ENCODE measurements around the gene MYO1D.

MYO1D gene

DNA sequence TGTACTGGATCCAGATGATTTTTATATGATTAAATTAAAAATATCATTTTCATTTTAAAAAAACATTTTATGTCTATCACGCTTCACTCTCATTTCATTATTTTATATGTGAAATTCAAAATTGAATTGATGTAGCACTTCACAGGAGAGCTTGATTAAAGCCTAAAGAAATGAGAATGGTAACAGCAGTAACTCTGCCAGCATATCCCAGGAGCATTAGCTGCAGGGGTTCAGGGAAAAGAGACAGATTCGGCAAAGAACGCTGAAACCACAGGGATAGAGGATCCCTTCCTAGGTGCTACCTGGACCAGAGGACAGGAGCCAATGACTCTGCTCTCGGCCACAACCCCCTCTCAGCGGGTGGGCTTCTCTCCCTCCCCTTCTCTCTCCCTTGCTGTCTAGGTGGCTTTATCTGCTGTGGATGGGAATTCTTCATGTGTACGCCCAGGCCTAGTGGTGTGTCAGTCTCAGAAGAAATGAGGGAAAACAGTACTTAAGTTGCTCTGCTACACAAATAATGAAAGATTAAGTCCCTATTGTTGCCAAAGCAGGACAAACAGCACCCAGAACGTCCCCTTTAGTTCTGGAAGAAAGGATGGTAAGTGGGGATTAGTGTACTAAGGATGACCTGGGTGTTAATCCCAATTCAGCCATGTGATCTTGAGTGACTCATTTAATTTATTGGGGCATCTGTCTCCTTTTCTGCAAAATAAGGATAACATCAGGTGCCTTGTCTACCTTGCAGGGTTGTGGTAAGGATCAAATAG is 266.9 kb downstream of the MYO1D start:
- no peak for DNase-seq

DNA sequence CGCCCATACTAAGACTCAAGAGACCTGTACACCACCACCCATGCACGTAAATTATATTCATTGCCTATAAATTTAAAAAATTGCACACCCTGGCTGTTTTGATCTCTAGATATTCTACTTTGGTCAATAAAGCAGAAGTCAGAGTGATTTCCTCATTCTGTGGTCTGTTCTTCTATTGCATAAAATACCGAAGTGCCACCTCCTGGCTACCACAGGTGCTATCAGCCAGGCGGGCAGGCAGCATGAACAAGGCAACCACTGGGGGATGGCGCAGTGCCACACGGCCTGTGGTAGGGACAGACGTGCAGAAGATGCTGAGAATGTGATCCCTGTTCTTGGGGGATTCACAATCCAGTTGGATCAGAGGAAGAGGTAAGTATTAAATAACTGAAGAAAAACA is 267.8 kb downstream of the MYO1D start:
- DNase-seq, result peak; percentile 70 to 72

DNA sequence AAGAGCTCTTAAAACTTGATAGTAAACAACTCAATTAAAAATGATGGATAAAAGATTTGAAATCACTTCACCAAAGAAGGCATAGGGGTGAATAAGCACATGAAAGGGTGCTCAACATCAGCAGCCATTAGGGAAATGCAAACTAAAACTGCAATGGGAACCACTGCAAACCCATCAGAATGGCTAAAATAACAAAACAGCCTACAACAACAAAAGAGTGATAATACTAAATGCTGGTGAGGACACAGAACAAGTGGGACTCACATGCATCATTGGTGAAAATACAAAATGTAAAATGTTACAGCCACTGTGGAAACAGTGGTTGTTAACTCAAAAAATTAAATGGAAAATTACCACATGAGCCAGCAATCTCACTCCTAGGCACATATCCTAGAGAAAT is 268.7 kb downstream of the MYO1D start:
- no peak for DNase-seq

DNA sequence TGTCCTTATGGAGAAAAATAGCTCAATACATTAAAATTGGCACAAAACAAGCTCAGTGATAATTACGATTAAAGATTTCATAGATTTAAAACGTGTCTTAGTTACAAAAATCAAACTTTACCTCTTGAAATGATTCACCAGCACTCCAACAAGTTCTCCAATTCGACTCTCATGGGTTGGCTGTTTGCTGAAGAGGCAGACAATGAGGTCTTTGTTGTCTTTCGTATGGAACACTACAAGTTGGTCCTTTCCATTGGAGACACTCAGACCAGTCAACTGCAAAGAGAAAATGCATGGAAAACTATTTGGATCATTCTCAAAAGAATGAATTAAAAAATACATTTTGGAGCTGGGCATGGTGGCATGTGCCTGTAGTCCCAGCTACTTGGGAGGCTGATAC is 272.0 kb downstream of the MYO1D start:
- DNase-seq, result no peak

DNA sequence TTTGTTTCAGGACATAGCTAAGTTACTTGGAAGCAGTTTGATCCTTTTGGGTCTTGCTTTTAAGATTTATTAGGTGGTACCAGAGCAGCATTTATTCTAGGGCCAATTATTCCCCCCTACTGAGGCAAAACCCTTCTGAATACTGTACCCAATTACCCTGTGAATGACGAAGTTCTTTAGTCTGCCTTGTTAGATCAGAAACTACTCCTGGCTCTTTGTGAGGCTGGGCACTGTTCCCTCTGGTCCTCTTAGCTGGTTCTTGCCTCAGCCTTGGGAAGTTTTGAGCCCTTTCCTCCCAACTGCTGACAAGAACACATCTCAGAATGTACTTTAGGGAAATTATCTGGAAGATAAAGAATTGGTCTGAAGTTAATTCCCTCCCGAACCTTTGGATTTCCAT is 274.5 kb downstream of the MYO1D start:
- DNase-seq, result no peak

DNA sequence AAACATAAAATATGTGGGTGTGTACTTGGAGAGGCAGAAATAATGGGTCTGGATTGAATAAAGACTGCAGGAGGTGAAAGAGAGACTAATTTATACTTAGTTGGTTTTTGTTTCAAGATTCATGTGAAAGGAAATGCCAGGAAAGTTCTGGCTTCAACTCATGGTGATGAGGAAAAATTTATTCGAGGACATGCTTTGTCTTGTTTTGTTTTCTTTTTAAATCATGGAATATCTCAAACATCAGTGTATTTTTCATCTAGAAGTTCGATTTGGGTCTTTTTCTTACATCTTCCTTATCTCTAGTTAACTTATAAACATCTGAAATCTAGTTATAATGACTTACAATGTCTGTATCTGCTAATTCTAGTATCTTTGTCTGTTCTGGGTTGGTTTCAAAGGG is 275.1 kb downstream of the MYO1D start:
- DNase-seq, result no peak

DNA sequence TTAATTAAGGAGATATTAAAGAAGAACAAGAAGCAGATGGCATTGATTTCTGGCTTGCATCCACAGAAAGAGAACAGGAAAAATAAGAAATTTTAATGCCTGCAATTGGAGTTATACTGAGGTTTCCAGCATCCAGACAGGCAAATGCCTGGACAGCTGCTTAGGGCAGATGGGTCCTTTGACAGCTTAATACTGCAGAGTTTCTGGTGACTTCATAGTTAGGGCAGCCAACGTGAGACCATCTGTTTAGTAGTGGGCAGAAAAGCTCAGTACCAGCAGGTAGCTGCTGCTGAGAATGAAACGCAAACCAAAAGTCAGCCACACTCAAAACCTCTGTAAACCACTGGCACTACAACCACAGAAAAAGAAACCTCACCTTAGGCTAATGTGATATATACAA is 280.3 kb downstream of the MYO1D start:
- DNase-seq, result no peak

DNA sequence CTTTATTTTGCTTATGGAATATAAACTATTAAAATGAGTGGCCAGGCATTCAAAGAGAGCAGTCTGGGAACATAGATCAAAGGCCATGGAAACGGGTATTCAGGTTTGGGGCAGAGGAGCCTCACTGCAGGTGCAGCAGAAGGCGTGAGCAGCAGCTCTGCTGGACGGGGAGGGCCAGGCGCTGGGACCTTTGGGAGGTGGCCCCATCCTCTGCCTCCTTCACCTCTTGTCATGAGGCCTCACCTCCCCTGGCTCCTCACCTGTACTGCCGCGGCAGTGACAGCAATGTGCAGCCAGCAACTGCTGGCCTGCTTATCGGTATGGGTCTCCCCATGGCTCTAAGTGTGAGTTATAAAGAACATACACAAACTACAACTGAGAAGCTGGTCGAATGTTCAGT is 280.7 kb downstream of the MYO1D start:
- no peak for DNase-seq

DNA sequence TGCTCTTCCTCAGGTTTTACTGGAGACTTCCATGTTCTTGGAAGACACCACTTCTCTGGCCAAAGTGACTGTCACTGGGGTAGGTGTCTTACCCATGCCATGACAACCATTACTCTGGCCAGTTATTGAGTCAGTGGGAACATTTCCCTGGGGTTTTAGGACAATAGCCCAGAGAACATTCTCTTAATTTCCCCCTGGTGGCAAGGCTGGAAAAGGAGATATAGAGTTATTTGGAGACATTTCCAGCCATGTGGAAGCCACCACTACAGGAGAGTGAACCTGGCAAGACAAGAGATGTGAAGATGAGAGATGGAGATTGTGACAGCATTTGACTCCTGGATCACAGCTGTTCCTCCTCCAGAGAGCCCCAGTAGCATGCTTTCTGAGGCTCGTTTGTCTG is 283.9 kb downstream of the MYO1D start:
- DNase-seq, result no peak

DNA sequence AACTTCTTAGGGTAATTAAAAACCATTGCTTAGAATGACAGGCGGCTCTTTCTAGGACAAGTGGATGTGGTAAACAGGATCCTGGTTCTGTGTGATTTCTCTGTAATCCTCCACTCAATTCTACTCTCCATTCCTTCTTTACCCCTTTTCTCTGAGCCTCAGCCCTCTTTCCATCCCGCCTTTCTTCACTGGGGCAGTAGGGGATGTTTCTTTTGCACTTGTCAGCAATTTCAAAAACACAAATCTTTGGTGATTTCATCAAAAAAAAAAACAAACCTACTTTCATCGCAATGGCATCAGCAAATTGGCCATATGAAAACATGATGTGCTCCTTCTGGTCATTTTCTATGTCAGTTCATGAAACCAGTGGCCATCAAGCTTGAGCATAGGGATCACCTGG is 285.5 kb downstream of the MYO1D start:
- no peak for DNase-seq

DNA sequence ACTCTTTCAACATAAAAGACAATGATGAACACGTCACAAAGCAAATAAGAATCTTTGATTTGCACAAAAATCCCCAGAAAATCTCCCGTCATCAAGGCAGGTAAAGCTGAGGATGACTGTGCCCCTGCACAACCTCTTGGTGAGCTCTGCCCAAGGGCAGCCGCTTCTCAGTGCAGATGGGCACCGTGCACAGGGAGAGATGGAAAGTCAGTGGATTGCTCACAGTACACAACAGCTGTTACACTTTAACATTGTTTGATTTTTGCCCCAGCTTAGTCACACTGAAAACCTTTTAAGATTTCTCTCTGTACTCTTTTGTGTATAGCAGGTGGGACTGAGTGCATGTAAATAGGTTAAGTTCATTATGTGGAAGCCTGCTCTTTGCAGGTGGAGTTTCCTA is 285.9 kb downstream of the MYO1D start:
- no peak for DNase-seq

DNA sequence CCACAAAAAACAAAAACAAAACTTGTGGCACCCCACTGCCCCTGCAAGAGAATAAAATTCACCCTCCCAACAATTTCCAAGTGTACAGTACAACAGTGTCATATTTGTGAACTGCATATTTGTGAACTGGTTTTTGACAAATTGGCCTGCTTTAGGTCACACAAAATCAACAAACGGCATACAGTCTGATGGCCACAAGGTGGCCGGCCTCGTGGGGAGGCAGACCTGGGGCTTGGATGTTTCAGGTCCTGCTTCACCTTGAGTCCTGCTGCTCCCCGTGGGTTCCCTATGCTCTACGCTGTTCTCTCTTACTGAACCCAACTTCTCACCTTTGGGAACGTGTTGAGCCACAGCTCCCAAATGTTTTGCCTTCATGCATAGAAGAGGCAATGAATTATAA is 287.9 kb downstream of the MYO1D start:
- DNase-seq, result no peak

DNA sequence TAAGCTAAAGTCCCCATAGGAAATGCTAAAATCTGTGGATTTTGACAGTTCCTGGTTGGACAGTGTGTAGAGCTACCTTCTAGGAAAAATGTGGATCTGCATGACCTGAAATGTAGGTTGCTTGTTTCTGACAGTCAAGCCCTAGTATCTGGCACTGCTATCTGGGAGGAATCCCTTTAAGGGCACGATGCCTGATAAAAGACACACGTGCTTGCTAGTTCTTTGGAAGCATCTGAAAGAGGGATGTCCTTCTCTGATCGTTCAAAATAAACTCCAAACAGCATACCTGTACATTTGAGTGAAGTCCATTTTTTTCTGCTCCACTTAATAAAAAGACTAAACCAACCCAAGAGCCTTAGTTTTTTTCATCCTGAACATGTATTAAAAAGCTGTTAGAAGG is 288.8 kb downstream of the MYO1D start:
- DNase-seq, result no peak

DNA sequence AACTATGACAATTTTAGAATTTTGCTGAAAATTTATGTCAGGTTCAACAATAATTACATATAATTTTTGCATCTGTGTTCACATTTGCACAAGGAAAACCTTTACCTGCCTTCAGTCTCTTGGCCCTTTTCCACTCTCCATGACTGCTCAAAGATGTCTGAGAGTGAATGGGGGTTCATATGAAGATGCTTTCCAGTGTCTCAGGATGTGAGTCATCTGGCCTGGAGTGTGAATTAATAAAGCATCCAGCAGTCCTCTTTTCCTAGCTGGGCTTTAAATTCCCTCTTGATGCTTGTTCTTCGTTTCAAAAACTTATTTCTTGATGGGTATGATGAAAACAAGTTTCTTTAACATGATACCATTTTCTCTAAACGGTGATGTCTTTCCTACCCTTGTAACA is 290.3 kb downstream of the MYO1D start:
- no peak for DNase-seq

DNA sequence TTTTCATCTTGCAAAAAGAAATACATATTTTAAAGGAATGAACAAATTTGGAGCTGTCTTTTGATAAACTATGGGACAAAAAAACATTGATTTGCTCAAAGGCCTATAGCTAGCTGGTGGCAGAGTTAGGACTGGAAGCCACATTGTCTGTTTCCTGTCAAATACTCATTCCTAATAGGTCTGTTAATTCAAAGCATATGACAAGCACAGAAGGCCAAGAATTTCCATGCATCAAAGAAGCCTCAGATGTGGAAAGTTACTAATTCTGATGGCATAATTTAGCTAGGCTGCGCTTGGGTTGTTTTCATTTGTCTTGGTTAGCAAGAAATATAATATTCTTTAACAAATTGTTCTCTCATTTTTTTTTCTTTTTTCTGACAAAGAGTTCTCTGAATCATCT is 292.1 kb downstream of the MYO1D start:
- no peak for DNase-seq

DNA sequence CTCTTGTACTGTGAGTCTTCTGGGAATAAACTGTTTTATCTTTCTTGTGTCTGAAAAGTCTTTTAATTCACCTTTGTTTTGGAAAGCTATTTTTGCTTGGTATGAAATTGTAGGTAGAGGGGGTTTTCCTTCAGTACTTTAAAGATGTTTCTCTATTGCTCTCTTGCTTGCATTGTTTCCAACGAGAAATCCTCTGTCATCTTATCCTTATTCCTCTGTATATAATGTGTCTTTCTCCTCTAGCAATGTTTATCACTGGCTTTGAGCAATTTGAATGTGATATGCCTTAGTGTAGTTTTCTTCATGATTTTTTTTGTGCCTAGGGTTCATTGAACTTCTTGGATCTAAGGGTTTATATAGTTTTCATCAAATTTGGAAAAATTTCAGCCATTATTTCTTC is 293.9 kb downstream of the MYO1D start:
- DNase-seq, result no peak

DNA sequence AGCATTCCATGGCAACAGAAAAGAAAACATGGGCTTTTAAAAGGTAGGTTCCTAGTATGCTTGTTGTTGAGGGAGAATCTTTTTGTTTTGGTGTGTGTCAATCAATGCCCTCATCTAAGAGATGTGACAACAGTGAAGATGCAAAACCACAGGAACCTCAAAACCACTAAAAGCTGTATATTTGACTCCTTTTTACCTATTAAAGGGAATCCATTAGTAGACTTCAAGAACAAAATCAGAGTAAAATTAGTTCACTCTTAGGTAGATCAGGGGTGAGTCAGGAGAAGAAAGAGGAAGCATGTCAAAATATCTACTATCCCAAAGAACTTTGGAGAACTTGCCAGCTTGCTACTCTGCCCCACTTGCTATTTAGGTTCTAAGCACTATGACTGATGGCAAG is 301.1 kb downstream of the MYO1D start:
- no peak for DNase-seq

DNA sequence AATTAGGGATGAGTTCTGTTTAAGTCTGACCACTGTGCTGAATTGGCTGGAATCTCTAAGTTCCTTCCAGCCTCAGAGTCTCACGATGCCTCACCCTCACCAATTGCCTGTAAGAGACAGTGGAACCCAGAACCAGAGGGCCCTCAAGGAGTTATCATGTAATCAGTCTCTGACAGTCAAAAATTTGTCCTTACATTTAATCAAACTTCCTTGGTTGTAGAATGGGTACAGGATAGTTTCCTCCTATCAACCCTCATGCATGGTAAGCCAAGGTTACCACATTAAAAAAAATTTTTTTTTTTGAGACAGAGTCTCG is 306.9 kb downstream of the MYO1D start:
- DNase-seq, result no peak

DNA sequence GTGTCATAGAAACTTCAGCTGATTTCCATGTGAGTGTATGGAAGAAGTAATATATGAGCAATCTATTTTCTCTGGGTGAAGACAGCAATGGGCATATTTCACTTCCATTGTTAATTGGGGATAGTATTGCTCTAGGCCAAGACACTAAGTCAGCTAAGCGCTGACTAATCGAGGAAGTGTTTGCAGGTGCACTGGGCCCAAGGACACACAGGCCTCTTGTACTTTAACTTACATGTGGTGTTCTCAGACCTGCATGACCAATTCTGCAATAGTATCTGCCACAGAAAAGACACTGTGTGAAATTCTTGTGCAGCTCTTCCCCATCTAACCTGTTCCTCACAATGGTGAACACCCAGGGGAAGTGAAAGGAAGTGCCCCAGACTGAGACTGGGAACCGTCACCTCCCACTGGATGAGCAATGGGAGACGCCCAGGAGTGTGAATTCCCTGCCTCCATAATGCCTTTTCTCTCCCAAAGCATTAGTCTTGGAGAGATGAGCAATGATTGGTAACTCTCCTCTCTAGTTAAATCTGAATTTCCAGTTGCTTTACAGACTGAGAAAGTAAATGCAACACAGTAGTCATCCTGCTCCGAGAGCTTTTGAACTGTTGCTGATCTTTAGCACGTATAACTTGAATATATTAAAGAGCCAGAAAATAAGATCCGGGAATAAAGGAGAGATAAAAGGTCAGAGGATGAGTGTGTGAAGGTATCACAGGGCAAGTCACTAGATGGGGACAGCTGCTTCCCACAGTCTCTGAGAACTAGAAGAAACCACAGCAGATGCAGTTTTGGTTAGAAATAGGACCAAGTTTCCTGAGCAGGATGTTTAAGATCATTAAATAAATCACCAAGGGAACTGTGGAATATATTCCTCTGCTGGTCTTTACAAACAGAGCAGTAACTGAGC is 307.5 kb downstream of the MYO1D start:
- no peak for DNase-seq

DNA sequence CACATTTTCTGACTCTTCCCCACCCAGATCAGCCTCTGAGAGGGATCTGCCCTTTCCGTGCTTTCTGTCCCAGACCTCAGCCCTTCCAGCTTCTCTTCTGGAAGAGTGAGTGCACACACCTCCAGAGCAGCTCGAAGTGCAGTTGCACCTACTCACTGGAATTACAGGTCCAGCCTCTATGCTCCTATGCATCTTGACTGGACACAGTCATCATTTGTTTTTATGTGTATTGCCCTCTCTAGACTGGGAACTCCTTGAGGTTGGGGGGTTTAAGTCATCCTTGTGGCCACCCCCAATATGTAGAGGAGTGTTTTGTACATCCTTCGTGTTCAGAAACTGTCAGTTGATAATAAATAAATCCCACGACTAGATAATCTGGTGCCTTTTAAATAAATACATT is 308.2 kb downstream of the MYO1D start:
- no peak for DNase-seq

DNA sequence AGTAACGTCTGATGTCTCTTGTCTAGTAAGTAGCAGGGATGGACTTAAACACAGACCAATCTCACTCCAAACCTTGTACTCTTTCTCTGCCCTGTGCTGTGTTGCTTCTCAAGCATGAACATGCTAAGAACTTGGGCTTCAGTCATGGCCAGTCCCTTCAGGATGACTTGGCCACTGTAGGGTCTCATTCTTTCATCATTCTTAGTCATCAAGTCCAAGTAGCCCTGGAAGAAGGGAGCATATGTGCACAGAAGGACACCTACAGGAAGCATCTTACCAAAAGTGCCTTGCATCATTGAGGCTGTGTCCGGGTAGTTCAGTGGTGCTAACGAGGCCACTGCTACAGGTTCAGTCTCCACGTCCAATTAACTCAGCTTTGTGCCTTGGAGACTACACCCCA is 309.4 kb downstream of the MYO1D start:
- no peak for DNase-seq

DNA sequence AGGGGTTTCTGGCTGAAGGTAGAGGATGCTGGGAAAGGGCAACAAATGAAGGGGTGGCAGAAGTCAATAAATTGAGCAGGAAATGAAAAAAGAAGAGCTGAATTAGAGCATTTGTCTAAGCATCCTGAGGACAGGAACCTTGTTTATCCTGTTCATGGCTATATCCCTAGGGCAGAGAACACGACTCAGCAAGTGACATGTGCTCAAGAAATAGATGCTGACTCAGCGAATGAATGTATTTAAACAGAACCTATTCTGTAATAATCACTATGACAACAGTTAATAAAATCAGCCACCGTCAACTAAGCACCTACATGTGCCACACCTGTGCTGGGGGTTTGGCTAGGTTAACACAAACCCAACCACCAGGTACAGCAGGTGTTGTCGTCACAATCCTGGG is 309.8 kb downstream of the MYO1D start:
- no peak for DNase-seq

DNA sequence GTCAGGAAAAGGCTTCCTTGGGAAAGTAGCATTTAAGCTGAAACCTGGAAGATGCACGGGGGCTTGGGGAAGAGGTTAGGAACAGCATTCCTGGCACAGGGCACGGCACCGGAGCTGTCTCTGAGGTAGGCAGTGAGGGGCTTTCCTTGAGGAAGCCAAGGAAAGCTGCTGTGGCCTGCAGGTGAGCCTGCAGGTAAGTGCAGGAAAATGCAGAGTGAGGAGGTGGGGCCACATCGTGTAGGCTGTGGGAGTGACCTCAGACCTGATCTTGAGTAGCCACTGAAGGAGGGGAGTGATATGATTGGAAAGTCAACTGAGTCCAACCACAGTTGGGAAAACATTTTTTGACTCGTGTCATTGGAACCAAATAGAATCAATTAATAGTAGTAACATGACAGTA is 310.6 kb downstream of the MYO1D start:
- no peak for DNase-seq

DNA sequence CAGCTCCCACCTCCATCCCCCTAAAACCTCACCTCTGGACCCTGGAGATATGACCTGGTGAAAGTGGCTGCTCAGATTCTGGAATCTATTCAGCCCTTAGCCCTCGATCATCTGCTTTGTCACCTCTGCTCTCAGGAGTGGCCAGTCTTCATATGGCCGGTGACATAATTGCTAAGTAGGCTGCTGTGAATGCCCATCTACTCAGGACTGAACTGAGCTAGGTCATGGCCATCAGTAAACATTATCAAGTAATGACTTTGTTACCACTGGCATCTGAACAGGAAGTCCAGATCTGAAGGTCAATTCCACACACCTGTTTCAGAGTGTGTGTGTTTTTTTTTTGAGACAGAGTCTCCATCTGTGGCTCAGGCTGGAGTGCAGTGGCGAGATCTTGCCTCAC is 311.5 kb downstream of the MYO1D start:
- no peak for DNase-seq

DNA sequence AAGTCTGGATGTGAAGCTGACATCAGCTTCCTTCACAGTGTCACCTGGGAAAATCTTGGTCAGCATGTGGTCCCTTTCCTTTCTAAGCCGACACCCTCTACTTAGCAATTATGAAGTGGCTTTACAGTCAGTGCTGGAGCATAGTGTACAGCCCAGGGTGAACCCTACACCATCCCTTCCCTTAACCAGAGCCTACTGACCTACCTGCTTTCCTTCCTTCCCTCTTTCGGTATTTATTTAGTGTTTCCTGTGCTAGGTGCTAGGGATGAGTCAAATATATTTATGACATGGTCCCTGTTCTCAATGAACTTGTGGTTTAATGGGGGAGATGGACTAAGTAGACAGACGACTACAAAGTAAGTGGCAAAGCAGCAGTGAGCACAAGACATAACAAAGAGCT is 312.6 kb downstream of the MYO1D start:
- peak in 1 of 2 donors; percentile 9 for DNase-seq

Measured in stimulated activated CD4-positive, alpha-beta T cell treated with anti-CD3 and anti-CD28 coated beads, Interleukin-2, amount 100 ng/mL, for 24 hours (primary cell).